GM21360 (cell line): ENCODE measurements around the gene CNGA3.
A peak's percentile ranks its signal among the peaks of the same experiment; 100 is the strongest.

Experiments
- ATAC-seq: cut with Tn5 transposase; IDR thresholded peaks from one replicate; pipeline ENCODE4 v1.9.1; 2021; ENCODE audit warnings: mild to moderate bottlenecking, moderate library complexity; ENCODE audit not compliant: unreplicated experiment

CNGA3 gene

GRCh38 chr2:98376996-98377395, 30.7 kb downstream of the CNGA3 start:
- ATAC-seq = no peak

GRCh38 chr2:98377544-98377943, 31.3 kb downstream of the CNGA3 start:
- no peak for ATAC-seq

GRCh38 chr2:98378196-98378595, 31.9 kb downstream of the CNGA3 start:
- ATAC-seq = no peak

GRCh38 chr2:98378901-98379300, 32.6 kb downstream of the CNGA3 start:
- no peak for ATAC-seq

- ATAC-seq = no peak
Measured at GRCh38 chr2:98379311-98380202, 33.3 kb downstream of the CNGA3 start.

- no peak for ATAC-seq
Measured at GRCh38 chr2:98380203-98380535, 33.9 kb downstream of the CNGA3 start.

- no peak for ATAC-seq
Measured at GRCh38 chr2:98381494-98381893, 35.2 kb downstream of the CNGA3 start.

- no peak for ATAC-seq
Measured at GRCh38 chr2:98382086-98382485, 35.8 kb downstream of the CNGA3 start.

GRCh38 chr2:98382739-98383138, 36.5 kb downstream of the CNGA3 start:
- no peak for ATAC-seq

GRCh38 chr2:98383166-98383565, 36.9 kb downstream of the CNGA3 start:
- no peak for ATAC-seq

GRCh38 chr2:98385050-98385699, 38.9 kb downstream of the CNGA3 start:
- ATAC-seq = peak; percentile 51

GRCh38 chr2:98387478-98387877, 41.2 kb downstream of the CNGA3 start:
- ATAC-seq = no peak

GRCh38 chr2:98388081-98388480, 41.8 kb downstream of the CNGA3 start:
- ATAC-seq = no peak

GRCh38 chr2:98388601-98389250, 42.5 kb downstream of the CNGA3 start:
- ATAC-seq = no peak

GRCh38 chr2:98389251-98389605, 43.0 kb downstream of the CNGA3 start:
- no peak for ATAC-seq

- no peak for ATAC-seq
Measured at GRCh38 chr2:98390571-98391476, 44.6 kb downstream of the CNGA3 start.

GRCh38 chr2:98391581-98392270, 45.5 kb downstream of the CNGA3 start:
- ATAC-seq = no peak

- ATAC-seq = no peak
Measured at GRCh38 chr2:98393354-98393753, 47.1 kb downstream of the CNGA3 start.

GRCh38 chr2:98394595-98395153, 48.4 kb downstream of the CNGA3 start:
- no peak for ATAC-seq

- no peak for ATAC-seq
Measured at GRCh38 chr2:98395977-98396376, 49.7 kb downstream of the CNGA3 start.
